ENCODE measurements around the gene FOXB2.
"Not testable (repeated sequence)": the region's sequence is repeated elsewhere in the genome, so short reads cannot be mapped to it uniquely, and the experiment has no call there.

FOXB2 gene

GRCh38 chr9:77023726-77024125 lies 4.3 kb downstream of the FOXB2 start:
- Histone ChIP-seq H3K27me3 (replicated peaks; ENCODE audit: control insufficient read depth, insufficient read depth, low read length) (peaks cover 77% of the 10 kb centered on the region), H3K4me1 (ENCODE audit: control insufficient read depth, insufficient read depth, low read length) (no peaks in the 10 kb centered on the region), H3K9ac (ENCODE audit: low read length) (no peak overlapping the region), H3K36me3 (ENCODE audit: control insufficient read depth, insufficient read depth, low read length, severe bottlenecking) (no peaks in the 10 kb centered on the region), H3K4me3 (ENCODE audit: low read length) (no peak overlapping the region), H3K9me3 (ENCODE audit: control insufficient read depth, low read length) (peaks cover 15% of the 10 kb centered on the region)
- no peak for DNase-seq (ENCODE audit: low read depth)

- Histone ChIP-seq H3K27me3 (replicated peaks; ENCODE audit: control insufficient read depth, insufficient read depth, low read length) (peaks cover 67% of the 10 kb centered on the region), H3K4me1 (ENCODE audit: control insufficient read depth, insufficient read depth, low read length) (no peaks in the 10 kb centered on the region), H3K9me3 (ENCODE audit: control insufficient read depth, low read length) (peaks cover 15% of the 10 kb centered on the region), H3K4me3 (ENCODE audit: low read length) (no peak overlapping the region), H3K36me3 (ENCODE audit: control insufficient read depth, insufficient read depth, low read length, severe bottlenecking) (no peaks in the 10 kb centered on the region), H3K9ac (ENCODE audit: low read length) (no peak overlapping the region)
- DNase-seq (ENCODE audit: low read depth) = no peak
These were observed 5.5 kb downstream of the FOXB2 start for GRCh38 chr9:77024776-77025545.

GRCh38 chr9:77028478-77028877 lies 9.0 kb downstream of the FOXB2 start:
- DNase-seq (ENCODE audit: low read depth) = no peak
- H3K9me3 ChIP-seq (ENCODE audit: control insufficient read depth, low read length) = no peaks in the 10 kb centered on the region
- H3K27me3 ChIP-seq (replicated peaks; ENCODE audit: control insufficient read depth, insufficient read depth, low read length) = peaks cover 47% of the 10 kb centered on the region
- H3K4me1 ChIP-seq (ENCODE audit: control insufficient read depth, insufficient read depth, low read length) = no peaks in the 10 kb centered on the region
- no peak overlapping the region for H3K9ac ChIP-seq (ENCODE audit: low read length)
- H3K36me3 ChIP-seq (ENCODE audit: control insufficient read depth, insufficient read depth, low read length, severe bottlenecking) = no peaks in the 10 kb centered on the region
- no peak overlapping the region for H3K4me3 ChIP-seq (ENCODE audit: low read length)

GRCh38 chr9:77030045-77030444 lies 10.6 kb downstream of the FOXB2 start:
- no peak overlapping the region for H3K4me3 ChIP-seq (ENCODE audit: low read length)
- H3K9ac ChIP-seq (ENCODE audit: low read length) = no peak overlapping the region
- no peaks in the 10 kb centered on the region for H3K4me1 ChIP-seq (ENCODE audit: control insufficient read depth, insufficient read depth, low read length)
- no peaks in the 10 kb centered on the region for H3K36me3 ChIP-seq (ENCODE audit: control insufficient read depth, insufficient read depth, low read length, severe bottlenecking)
- peaks cover 46% of the 10 kb centered on the region for H3K27me3 ChIP-seq (replicated peaks; ENCODE audit: control insufficient read depth, insufficient read depth, low read length)
- H3K9me3 ChIP-seq (ENCODE audit: control insufficient read depth, low read length) = no peaks in the 10 kb centered on the region
- DNase-seq (ENCODE audit: low read depth) = no peak

- H3K36me3 ChIP-seq (ENCODE audit: control insufficient read depth, insufficient read depth, low read length, severe bottlenecking) = no peaks in the 10 kb centered on the region
- H3K9ac ChIP-seq (ENCODE audit: low read length) = no peak overlapping the region
- no peaks in the 10 kb centered on the region for H3K9me3 ChIP-seq (ENCODE audit: control insufficient read depth, low read length)
- no peak for DNase-seq (ENCODE audit: low read depth)
- H3K4me3 ChIP-seq (ENCODE audit: low read length) = no peak overlapping the region
- H3K27me3 ChIP-seq (replicated peaks; ENCODE audit: control insufficient read depth, insufficient read depth, low read length) = peaks cover 27% of the 10 kb centered on the region
- no peaks in the 10 kb centered on the region for H3K4me1 ChIP-seq (ENCODE audit: control insufficient read depth, insufficient read depth, low read length)
These were observed 19.0 kb downstream of the FOXB2 start for GRCh38 chr9:77038281-77039036.

- DNase-seq (ENCODE audit: low read depth) = no peak
- Histone ChIP-seq H3K4me1 (ENCODE audit: control insufficient read depth, insufficient read depth, low read length) (no peaks in the 10 kb centered on the region), H3K9me3 (ENCODE audit: control insufficient read depth, low read length) (no peaks in the 10 kb centered on the region), H3K36me3 (ENCODE audit: control insufficient read depth, insufficient read depth, low read length, severe bottlenecking) (no peaks in the 10 kb centered on the region), H3K27me3 (replicated peaks; ENCODE audit: control insufficient read depth, insufficient read depth, low read length) (peaks cover 22% of the 10 kb centered on the region), H3K9ac (ENCODE audit: low read length) (no peak overlapping the region), H3K4me3 (ENCODE audit: low read length) (no peak overlapping the region)
These were observed 20.9 kb downstream of the FOXB2 start for GRCh38 chr9:77040340-77040739.

GRCh38 chr9:77043743-77044142 lies 24.3 kb downstream of the FOXB2 start:
- DNase-seq (ENCODE audit: low read depth); H3K36me3 ChIP-seq (ENCODE audit: control insufficient read depth, insufficient read depth, low read length, severe bottlenecking); H3K9me3 ChIP-seq (ENCODE audit: control insufficient read depth, low read length); H3K4me1 ChIP-seq (ENCODE audit: control insufficient read depth, insufficient read depth, low read length); H3K4me3 ChIP-seq (ENCODE audit: low read length); H3K9ac ChIP-seq (ENCODE audit: low read length): not testable (repeated sequence)
- H3K27me3 ChIP-seq (replicated peaks; ENCODE audit: control insufficient read depth, insufficient read depth, low read length) = peaks cover 36% of the 10 kb centered on the region

GRCh38 chr9:77060681-77061080 lies 41.2 kb downstream of the FOXB2 start:
- not testable (repeated sequence) for DNase-seq (ENCODE audit: low read depth); H3K4me3 ChIP-seq (ENCODE audit: low read length); H3K9ac ChIP-seq (ENCODE audit: low read length); H3K36me3 ChIP-seq (ENCODE audit: control insufficient read depth, insufficient read depth, low read length, severe bottlenecking); H3K4me1 ChIP-seq (ENCODE audit: control insufficient read depth, insufficient read depth, low read length); H3K9me3 ChIP-seq (ENCODE audit: control insufficient read depth, low read length)
- H3K27me3 ChIP-seq (replicated peaks; ENCODE audit: control insufficient read depth, insufficient read depth, low read length) = peaks cover 15% of the 10 kb centered on the region

GRCh38 chr9:77063645-77064285 lies 44.3 kb downstream of the FOXB2 start:
- H3K4me1 ChIP-seq (ENCODE audit: control insufficient read depth, insufficient read depth, low read length) = no peaks in the 10 kb centered on the region
- no peaks in the 10 kb centered on the region for H3K36me3 ChIP-seq (ENCODE audit: control insufficient read depth, insufficient read depth, low read length, severe bottlenecking)
- no peak overlapping the region for H3K9ac ChIP-seq (ENCODE audit: low read length)
- no peak overlapping the region for H3K4me3 ChIP-seq (ENCODE audit: low read length)
- peak; percentile 61 for DNase-seq (ENCODE audit: low read depth)
- peaks cover 9% of the 10 kb centered on the region for H3K27me3 ChIP-seq (replicated peaks; ENCODE audit: control insufficient read depth, insufficient read depth, low read length)
- no peaks in the 10 kb centered on the region for H3K9me3 ChIP-seq (ENCODE audit: control insufficient read depth, low read length)

- no peak for DNase-seq (ENCODE audit: low read depth)
- Histone ChIP-seq H3K9ac (ENCODE audit: low read length) (no peak overlapping the region), H3K36me3 (ENCODE audit: control insufficient read depth, insufficient read depth, low read length, severe bottlenecking) (no peaks in the 10 kb centered on the region), H3K4me3 (ENCODE audit: low read length) (no peak overlapping the region), H3K4me1 (ENCODE audit: control insufficient read depth, insufficient read depth, low read length) (no peaks in the 10 kb centered on the region), H3K9me3 (ENCODE audit: control insufficient read depth, low read length) (no peaks in the 10 kb centered on the region), H3K27me3 (replicated peaks; ENCODE audit: control insufficient read depth, insufficient read depth, low read length) (peaks cover 6% of the 10 kb centered on the region)
These were observed 46.9 kb downstream of the FOXB2 start for GRCh38 chr9:77066388-77066787.

Measured in adipocyte (in vitro differentiated cells).